ENCODE results near the gene LRRC72. TPM values are rescaled to one million over a fixed set of nuclear protein-coding genes. Genes with fewer than 3 reads are reported as not detected.

Gene LRRC72
- total RNA-seq, 3 donors from 2014 or later, result not detected

DNA sequence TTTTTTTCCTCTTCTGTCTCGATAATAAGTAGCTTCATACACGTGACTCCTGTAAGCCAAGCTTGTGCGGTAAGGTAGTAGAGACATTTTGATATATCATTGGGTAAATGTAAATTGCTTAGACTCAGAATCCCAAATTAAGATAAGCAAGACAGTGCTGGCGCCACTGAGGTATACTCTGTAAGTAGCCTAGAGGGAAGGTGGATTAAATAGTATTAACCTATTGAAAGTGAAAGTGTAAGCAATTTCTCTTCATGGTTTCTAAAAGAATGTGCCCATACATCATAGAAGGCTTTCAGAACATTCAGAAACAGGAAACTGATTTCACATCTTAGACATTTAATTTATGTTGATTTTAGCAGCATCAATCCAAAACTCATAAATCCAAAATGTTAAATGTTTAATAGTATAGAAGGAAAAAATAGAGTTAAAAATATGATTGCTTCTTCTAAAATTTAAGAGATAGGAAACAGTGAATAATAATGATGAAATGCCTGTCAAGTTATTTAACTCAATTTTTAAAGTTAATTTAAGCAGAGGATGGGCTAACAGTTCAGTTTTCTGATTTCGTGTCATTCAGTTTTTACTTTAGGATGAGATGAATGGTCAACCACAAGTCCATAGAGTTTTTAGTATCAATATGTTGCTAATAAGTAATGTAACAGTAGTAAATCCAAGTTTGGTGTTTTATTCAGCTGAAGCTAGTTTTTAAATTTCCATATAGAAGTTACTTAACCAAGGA is 36.8 kb downstream of the LRRC72 start:
- H3K4me1 ChIP-seq (ENCODE audit: low read depth), result no peaks in the 10 kb centered on the region
- ATAC-seq, result no peak
- no peaks in the 10 kb centered on the region for H3K36me3 ChIP-seq (ENCODE audit: low read depth)
- no peaks in the 10 kb centered on the region for H3K9me3 ChIP-seq
- no peak for DNase-seq
- TF ChIP-seq, protein P1, sequence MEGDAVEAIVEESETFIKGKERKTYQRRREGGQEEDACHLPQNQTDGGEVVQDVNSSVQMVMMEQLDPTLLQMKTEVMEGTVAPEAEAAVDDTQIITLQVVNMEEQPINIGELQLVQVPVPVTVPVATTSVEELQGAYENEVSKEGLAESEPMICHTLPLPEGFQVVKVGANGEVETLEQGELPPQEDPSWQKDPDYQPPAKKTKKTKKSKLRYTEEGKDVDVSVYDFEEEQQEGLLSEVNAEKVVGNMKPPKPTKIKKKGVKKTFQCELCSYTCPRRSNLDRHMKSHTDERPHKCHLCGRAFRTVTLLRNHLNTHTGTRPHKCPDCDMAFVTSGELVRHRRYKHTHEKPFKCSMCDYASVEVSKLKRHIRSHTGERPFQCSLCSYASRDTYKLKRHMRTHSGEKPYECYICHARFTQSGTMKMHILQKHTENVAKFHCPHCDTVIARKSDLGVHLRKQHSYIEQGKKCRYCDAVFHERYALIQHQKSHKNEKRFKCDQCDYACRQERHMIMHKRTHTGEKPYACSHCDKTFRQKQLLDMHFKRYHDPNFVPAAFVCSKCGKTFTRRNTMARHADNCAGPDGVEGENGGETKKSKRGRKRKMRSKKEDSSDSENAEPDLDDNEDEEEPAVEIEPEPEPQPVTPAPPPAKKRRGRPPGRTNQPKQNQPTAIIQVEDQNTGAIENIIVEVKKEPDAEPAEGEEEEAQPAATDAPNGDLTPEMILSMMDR (IDR thresholded peaks at IDR 0.05), result no peak
- intact Hi-C loops (cut with DNase I, micrococcal nuclease), result loop anchor here (5.0 to 10.0 kb wide), 2 partner anchors 486 to 489 kb away; no protein-coding TSS in a partner anchor
- H3K4me3 ChIP-seq, result no peak overlapping the region

DNA sequence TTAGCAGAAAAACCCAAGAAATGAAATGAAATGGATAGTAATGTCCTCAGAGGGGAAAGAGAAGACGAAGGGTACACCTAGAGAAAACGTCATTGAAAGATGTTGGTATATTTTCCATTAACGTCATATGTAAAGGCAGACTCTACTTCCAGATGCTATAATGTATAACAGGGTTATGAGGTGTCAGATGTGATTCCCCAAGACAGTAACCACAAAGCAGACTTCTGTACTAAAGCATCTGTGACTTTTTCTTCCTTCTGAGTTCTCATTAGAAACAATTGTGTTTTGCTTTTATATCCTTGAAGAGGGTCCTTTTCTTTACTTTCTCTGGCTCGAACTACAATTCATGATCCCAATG is 37.4 kb downstream of the LRRC72 start:
- H3K9me3 ChIP-seq, result no peaks in the 10 kb centered on the region
- ATAC-seq (no peak), DNase-seq (no peak)
- no peaks in the 10 kb centered on the region for H3K36me3 ChIP-seq (ENCODE audit: low read depth)
- no peak overlapping the region for H3K4me3 ChIP-seq
- TF ChIP-seq, protein P1 (IDR thresholded peaks at IDR 0.05), result no peak
- intact Hi-C loops (cut with DNase I, micrococcal nuclease), result loop anchor here (5.0 to 10.0 kb wide), 2 partner anchors 487 to 489 kb away; no protein-coding TSS in a partner anchor
- no peaks in the 10 kb centered on the region for H3K4me1 ChIP-seq (ENCODE audit: low read depth)

DNA sequence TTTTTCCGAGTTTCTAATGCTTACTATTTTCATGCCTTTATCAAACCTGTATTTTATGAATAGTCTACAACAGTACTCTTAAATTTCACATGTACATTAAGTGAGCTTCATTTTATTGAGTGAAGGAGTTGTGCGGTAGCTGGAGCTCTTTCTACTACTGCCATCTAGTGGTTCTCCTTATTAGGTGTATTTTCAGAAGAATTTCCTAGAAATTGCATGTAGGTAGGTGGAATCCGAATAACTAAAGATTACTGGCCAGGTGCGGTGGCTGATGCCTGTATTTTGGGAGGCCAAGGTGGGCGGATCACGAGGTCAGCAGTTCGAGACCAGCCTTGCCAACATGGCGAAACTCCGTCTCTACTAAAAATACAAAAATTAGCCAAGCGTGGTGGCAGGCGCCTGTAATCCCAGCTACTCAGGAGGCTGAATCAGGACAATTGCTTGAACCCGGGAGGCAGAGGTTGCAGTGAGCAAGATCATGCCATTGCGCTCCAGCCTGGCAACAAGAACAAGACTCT is 38.3 kb downstream of the LRRC72 start:
- Histone ChIP-seq H3K36me3 (ENCODE audit: low read depth) (no peaks in the 10 kb centered on the region), H3K9me3 (no peaks in the 10 kb centered on the region), H3K4me3 (no peak overlapping the region), H3K4me1 (ENCODE audit: low read depth) (no peaks in the 10 kb centered on the region)
- TF ChIP-seq, protein P1 (IDR thresholded peaks at IDR 0.05), result peak; percentile 58
- DNase-seq, result peak in 1 of 3 donors; percentile 9
- ATAC-seq, result peak; percentile 82
- intact Hi-C loops (cut with DNase I, micrococcal nuclease), result loop anchor here (5.0 to 10.0 kb wide), 3 partner anchors 133 to 490 kb away; no protein-coding TSS in a partner anchor

DNA sequence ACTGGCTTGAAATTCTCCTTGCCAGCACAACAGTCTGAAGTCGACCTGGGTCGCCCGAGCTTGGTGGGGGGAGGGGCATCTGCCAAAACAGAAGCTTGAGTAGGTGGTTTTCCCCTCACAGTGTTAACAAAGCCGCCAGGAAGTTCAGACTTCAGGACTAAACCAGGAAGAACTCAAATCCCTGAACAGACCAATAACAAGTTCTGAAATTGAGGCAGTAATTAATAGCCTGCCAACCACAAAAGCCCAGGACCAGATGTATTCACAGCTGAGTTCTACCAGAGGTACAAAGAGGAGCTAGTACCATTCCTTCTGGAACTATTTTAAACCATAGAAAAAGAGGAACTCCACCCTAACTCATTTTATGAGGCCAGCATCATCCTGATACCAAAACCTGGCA is 45.3 kb downstream of the LRRC72 start:
- ATAC-seq, result no peak
- H3K36me3 ChIP-seq (ENCODE audit: low read depth), result no peaks in the 10 kb centered on the region
- H3K4me1 ChIP-seq (ENCODE audit: low read depth), result no peaks in the 10 kb centered on the region
- no peak for DNase-seq
- no peaks in the 10 kb centered on the region for H3K9me3 ChIP-seq
- TF ChIP-seq, protein P1 (IDR thresholded peaks at IDR 0.05), result no peak
- H3K4me3 ChIP-seq, result no peak overlapping the region
- intact Hi-C loops (cut with DNase I, micrococcal nuclease), result no loop called here

DNA sequence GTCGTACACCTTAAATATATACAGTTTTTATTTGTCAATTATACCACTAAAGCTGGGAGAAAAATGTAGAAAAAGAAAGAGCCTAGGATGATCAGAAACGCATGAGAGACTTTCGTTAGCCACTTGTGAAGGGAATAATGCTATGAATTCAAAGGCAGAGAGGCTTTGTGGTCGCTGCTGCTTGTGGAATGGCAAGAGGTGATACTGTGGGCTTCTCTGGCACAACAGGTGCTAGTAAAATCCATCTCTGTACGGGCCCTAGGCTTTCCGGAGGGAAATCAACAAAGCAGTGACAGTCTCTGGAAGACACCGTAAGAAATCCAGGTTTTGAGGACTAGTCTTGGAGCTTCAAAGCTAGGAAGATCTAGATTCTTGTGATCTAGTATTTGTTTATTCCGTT is 52.6 kb downstream of the LRRC72 start:
- Histone ChIP-seq H3K36me3 (ENCODE audit: low read depth) (no peaks in the 10 kb centered on the region), H3K9me3 (no peaks in the 10 kb centered on the region), H3K4me1 (ENCODE audit: low read depth) (no peaks in the 10 kb centered on the region), H3K4me3 (no peak overlapping the region)
- TF ChIP-seq, protein P1 (IDR thresholded peaks at IDR 0.05), result no peak
- ATAC-seq, result no peak
- DNase-seq, result no peak
- intact Hi-C loops (cut with DNase I, micrococcal nuclease), result no loop called here
